K562 (cell line): Measurements from ENCODE around the gene ABCC1. TPM values are rescaled to one million over a fixed set of nuclear protein-coding genes. Genes with fewer than 3 reads are reported as not detected.
A peak's percentile ranks its signal among the peaks of the same experiment; 100 is the strongest.

Experiments
- ATAC-seq: fragments of 200-7000 bp; cut with Tn5 transposase; 3 replicates; pipeline ENCODE4 v1.9.1; 2020; ENCODE audit warnings: moderate library complexity
- BruUV-seq: library from RNA; stranded (reverse); fragments of 400-500 nt; replicated peaks from 2 replicates; lab custom pipeline; 2021; lab: Mats Ljungman, UMichigan
- CTCF ChIA-PET: fragments of 300-600 bp; formaldehyde crosslinking; extraction: SDS; loops from one replicate; lab custom pipeline; 2021; ENCODE audit warnings: low intra/inter-chr PET ratio; lab: Yijun Ruan, JAX
- POLR2A ChIA-PET: fragments of 300-600, 350-650 bp; sonication (Branson Sonifier 250); formaldehyde crosslinking; extraction: SDS; loops from one replicate; lab custom pipeline; 2021; ENCODE audit warnings: antibody characterized with exemption, inconsistent platforms; lab: Yijun Ruan, JAX
- DNase-seq, 4 experiments: peaks; one replicate each; pipeline versions ENCODE4 v3.0.0 to v3.0.0-alpha.2; 2011 to 2018; ENCODE audit warnings: low spot score in 3 of 4, mixed read lengths in 3 of 4; ENCODE audit errors: extremely low read depth in 1 of 4
- FAIRE-seq: peaks from 2 replicates; lab custom pipeline; 2011; peaks lifted over from hg19 to GRCh38; lab: Jason Lieb, UNC
- H2AFZ ChIP-seq: 2 replicates; pipeline ENCODE4 v1.6.0; 2011; ENCODE audit warnings: low read depth, low read length, control low read depth, inconsistent platforms
- H3K27ac ChIP-seq: fragments of 200-600 bp; 3 replicates; pipeline ENCODE4 v1.8.0; 2011; ENCODE audit warnings: low read depth, mild to moderate bottlenecking, control low read depth, inconsistent platforms, low read length, moderate library complexity, mixed read lengths; ENCODE audit errors: extremely low read depth
- H3K27me3 ChIP-seq, 2 experiments: fragments of 300-600 bp in 1 of 2; 2 replicates in 1 of 2; 3 replicates in 1 of 2; pipeline versions ENCODE4 v1.6.0 to v1.8.0; 2011; ENCODE audit warnings: inconsistent platforms in 2 of 2, low read length in 2 of 2, mild to moderate bottlenecking in 1 of 2, mixed read lengths in 1 of 2, moderate library complexity in 1 of 2; ENCODE audit not compliant: control insufficient read depth in 2 of 2, insufficient read depth in 2 of 2
- H3K36me3 ChIP-seq: fragments of 300-600 bp; 3 replicates; pipeline ENCODE4 v1.8.0; 2011; ENCODE audit warnings: mild to moderate bottlenecking, low read length, inconsistent platforms; ENCODE audit not compliant: control insufficient read depth, insufficient read depth
- H3K4me1 ChIP-seq, 2 experiments: fragments of 200-600 bp in 1 of 2; replicated peaks in 1 of 2; 2 replicates in 1 of 2; 3 replicates in 1 of 2; pipeline versions ENCODE4 v1.5.1 to v1.8.0; 2011; ENCODE audit warnings: inconsistent platforms in 2 of 2, low read length in 2 of 2, mild to moderate bottlenecking in 1 of 2, mixed read lengths in 1 of 2, moderate library complexity in 1 of 2; ENCODE audit not compliant: control insufficient read depth in 2 of 2, insufficient read depth in 2 of 2
- H3K4me2 ChIP-seq: 2 replicates; pipeline ENCODE4 v1.6.1; 2011; ENCODE audit warnings: low read length, control low read depth, inconsistent platforms, mixed read lengths; ENCODE audit not compliant: insufficient read depth
- H3K4me3 ChIP-seq: fragments of 200-600 bp; sonication (generic), shearing (Covaris generic); 2 replicates; pipeline ENCODE4 v1.5.1; 2016; ENCODE audit warnings: control low read depth, inconsistent platforms
- H3K79me2 ChIP-seq: fragments of 200-600 bp; 3 replicates; pipeline ENCODE4 v1.8.0; 2011; ENCODE audit warnings: low read length, inconsistent platforms; ENCODE audit not compliant: control insufficient read depth, insufficient read depth
- H3K9ac ChIP-seq, 2 experiments: 2 replicates each; pipeline versions ENCODE4 v1.6.0 to v1.6.1; 2011; ENCODE audit warnings: low read depth in 2 of 2, low read length in 2 of 2, control low read depth in 1 of 2, inconsistent platforms in 1 of 2, mild to moderate bottlenecking in 1 of 2, mixed read lengths in 1 of 2; ENCODE audit not compliant: insufficient read depth in 1 of 2
- H3K9me1 ChIP-seq: one replicate; pipeline ENCODE4 v1.6.0; 2011; ENCODE audit warnings: inconsistent platforms, mild to moderate bottlenecking, low read length, moderate library complexity; ENCODE audit not compliant: control insufficient read depth, insufficient read depth
- H3K9me3 ChIP-seq: replicated peaks from 2 replicates; pipeline ENCODE4 v1.5.1; 2011; ENCODE audit warnings: low read depth, low read length, inconsistent platforms; ENCODE audit not compliant: control insufficient read depth, insufficient read depth
- H4K20me1 ChIP-seq: replicated peaks from 2 replicates; pipeline ENCODE4 v1.6.1; 2011; ENCODE audit warnings: low read length, inconsistent platforms, mixed read lengths; ENCODE audit not compliant: control insufficient read depth, insufficient read depth
- ELF4 ChIP-seq: fragments of 450-650 bp; formaldehyde crosslinking; IDR thresholded peaks from 2 replicates; pipeline ENCODE4 v1.4.0; 2022; ENCODE audit warnings: missing genetic modification characterization
- NFE2 ChIP-seq: IDR thresholded peaks from 2 replicates; pipeline ENCODE4 v1.6.1; 2014; ENCODE audit warnings: antibody characterized with exemption, low read depth
- RBM25 ChIP-seq: fragments of 200-400 bp; formaldehyde crosslinking; IDR thresholded peaks from 2 replicates; pipeline ENCODE4 v1.6.1; 2018; ENCODE audit warnings: low read length, low read depth, moderate library complexity; ENCODE audit not compliant: severe bottlenecking
- SRSF7 ChIP-seq: fragments of 200-400 bp; formaldehyde crosslinking; optimal IDR thresholded peaks from 2 replicates; pipeline ENCODE3; 2017; ENCODE audit warnings: mild to moderate bottlenecking, low read depth, low read length
- TCF3 ChIP-seq: sonication (generic); formaldehyde crosslinking; IDR thresholded peaks from 2 replicates; pipeline ENCODE4 v1.4.0; 2020; ENCODE audit warnings: mild to moderate bottlenecking, missing genetic modification reagents
- ZNF121 ChIP-seq: sonication (generic); formaldehyde crosslinking; conservative IDR thresholded peaks from 2 replicates; pipeline ENCODE4 v1.8.0; 2022; ENCODE audit warnings: missing genetic modification reagents
- ZNF174 ChIP-seq: fragments of 250-450 bp; sonication (Bioruptor Pico); IDR thresholded peaks from 2 replicates; pipeline ENCODE4 v1.4.0; 2020; ENCODE audit warnings: mild to moderate bottlenecking
- ZNF184 ChIP-seq: sonication (generic); formaldehyde crosslinking; IDR thresholded peaks from 2 replicates; pipeline ENCODE4 v1.5.0; 2020; ENCODE audit warnings: missing genetic modification reagents
- ZNF41 ChIP-seq: fragments of 250-450 bp; sonication (Bioruptor Pico); conservative IDR thresholded peaks from 2 replicates; pipeline ENCODE4 v1.4.0; 2020; ENCODE audit warnings: mild to moderate bottlenecking
- ZNF507 ChIP-seq: conservative IDR thresholded peaks from 2 replicates; pipeline ENCODE4 v1.6.1; 2017; ENCODE audit warnings: missing genetic modification characterization, missing compliant biosample characterization
- WGBS: fragments of 100-300 bp; shearing (Covaris generic); methylation state at CpG from one replicate; pipeline ENCODE4 v1.1.6; 2016; ENCODE audit warnings: low coverage, mixed read lengths; ENCODE audit not compliant: insufficient coverage; ENCODE audit errors: missing lambda C conversion rate; 5-methylcytosine and 5-hydroxymethylcytosine counted together
- in situ Hi-C: fragments of 300-500 bp; cut with MboI; formaldehyde crosslinking; loops from 4 replicates; pipeline ENCODE4 v1.15.0; 2018; ENCODE audit warnings: inconsistent platforms, mixed read lengths
- intact Hi-C: fragments of 100-400 bp; cut with micrococcal nuclease; formaldehyde crosslinking; loops from 2 replicates; pipeline ENCODE4 v1.14.2; 2022
- polyA plus RNA-seq, 8 experiments: library from polyadenylated mRNA; depleted of rRNA in 4 of 8; stranded (reverse) in 5 of 8; unstranded in 3 of 8; fragments of >200 nt; fragmentation: Nextera tagmentation in 2 of 8; fragmentation: Illumina TruSeq in 1 of 8; extraction: Ambion mirVana in 2 of 8; extraction: Trizol in 1 of 8; gene quantifications; 2 replicates each; pipeline versions ENCODE4 v1.2.1 to v1.2.3, GENCODE V29; 2011 to 2014; ENCODE audit warnings: inconsistent platforms in 1 of 8, missing spikeins in 1 of 8
- total RNA-seq, 7 experiments: library from RNA; depleted of rRNA in 6 of 7; stranded (reverse); fragments of >200 nt in 6 of 7; fragmentation: Illumina TruSeq in 2 of 7; extraction: Trizol in 2 of 7; gene quantifications; 2 replicates each; pipeline versions ENCODE4 v1.2.1 to v1.2.3, GENCODE V29; 2011 to 2021; ENCODE audit warnings: low replicate concordance in 1 of 7
- TF ChIP-seq, protein P1 (sequence below): fragments of 250-450 bp; sonication (Bioruptor Pico); IDR thresholded peaks from 2 replicates; pipeline ENCODE4 v1.9.0; 2021; ENCODE audit warnings: mild to moderate bottlenecking, inconsistent platforms
- TF ChIP-seq, protein P2 (sequence below), 2 experiments: fragments of 450-650 bp in 1 of 2; sonication (generic) in 1 of 2; formaldehyde crosslinking in 1 of 2; IDR thresholded peaks; 2 replicates each; pipeline versions ENCODE4 v1.7.1 to v1.9.0; 2016 to 2022; ENCODE audit warnings: inconsistent platforms in 1 of 2, mild to moderate bottlenecking in 1 of 2, missing genetic modification reagents in 1 of 2

The ABCC1 gene
- total and polyA plus RNA-seq, 9 of the 15 experiments (the other 6 are each of a cell fraction or from before 2014, with no cell fraction given) = 3.9 to 41.6 (median 10.0) TPM

DNA sequence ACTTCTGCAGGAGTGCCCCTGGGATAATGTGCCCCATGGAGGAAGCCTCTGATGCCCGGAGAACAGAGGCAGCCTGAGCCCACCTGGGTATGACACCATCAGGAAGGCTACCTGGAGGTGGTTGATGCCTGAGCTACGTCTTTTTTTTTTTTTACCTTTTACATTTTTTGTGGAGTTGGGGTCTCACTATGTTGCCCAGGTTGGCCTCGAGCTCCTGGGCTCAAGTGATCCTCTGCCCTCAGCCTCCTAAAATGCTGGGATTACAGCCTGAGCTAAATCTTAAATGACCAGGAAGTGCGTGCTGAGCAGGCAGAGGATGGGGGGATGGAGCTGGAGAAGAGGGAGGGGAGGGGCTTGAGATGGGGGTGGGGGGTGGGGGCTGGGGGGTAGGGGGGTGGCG lies 241.1 kb downstream of the ABCC1 start:
- no peak overlapping the region for H2AFZ ChIP-seq
- no peak for FAIRE-seq
- no peak for ATAC-seq
- H3K9ac ChIP-seq = no peak overlapping the region
- H3K79me2 ChIP-seq = no peaks in the 10 kb centered on the region
- peaks cover 8 to 16% of the 10 kb centered on the region in 2 experiments; a peak in 4 of 5 replicates for H3K4me1 ChIP-seq
- BruUV-seq = no TSS peak
- no peaks in the 10 kb centered on the region; a peak in 2 of 5 replicates for H3K27me3 ChIP-seq
- ChIA-PET POLR2A (no interaction called here), CTCF (no interaction called here)
- H4K20me1 ChIP-seq = 0 out of 2 replicates have a peak, but pooled peaks cover 4% of the 10 kb centered on the region
- no peak overlapping the region for H3K4me3 ChIP-seq
- in situ Hi-C loops = loop anchor here (5.0 kb wide), 1 partner anchor 413 kb away; no protein-coding TSS in a partner anchor
- intact Hi-C loops = loop anchor here (5.0 kb wide), 1 partner anchor 423 kb away; no protein-coding TSS in a partner anchor
- no peaks in the 10 kb centered on the region for H3K36me3 ChIP-seq
- DNase-seq = peak in 1 of 4 experiments; percentile 14
- WGBS = 25% methylated on average over 4 of the region's 5 CpGs
- no peaks in the 10 kb centered on the region for H3K9me3 ChIP-seq
- H3K27ac ChIP-seq = no peak overlapping the region
- H3K9me1 ChIP-seq = no peaks in the 10 kb centered on the region
- no peak overlapping the region for H3K4me2 ChIP-seq
- no peak for TF ChIP-seq ZNF174 (CRISPR knock-in tag)
- peak; percentile 81 for TF ChIP-seq ZNF121 (CRISPR knock-in tag)
- peak; percentile 68 for TF ChIP-seq ZNF507
- peak; percentile 5 for TF ChIP-seq RBM25
- TF ChIP-seq ELF4 = no peak
- TF ChIP-seq, protein P1, sequence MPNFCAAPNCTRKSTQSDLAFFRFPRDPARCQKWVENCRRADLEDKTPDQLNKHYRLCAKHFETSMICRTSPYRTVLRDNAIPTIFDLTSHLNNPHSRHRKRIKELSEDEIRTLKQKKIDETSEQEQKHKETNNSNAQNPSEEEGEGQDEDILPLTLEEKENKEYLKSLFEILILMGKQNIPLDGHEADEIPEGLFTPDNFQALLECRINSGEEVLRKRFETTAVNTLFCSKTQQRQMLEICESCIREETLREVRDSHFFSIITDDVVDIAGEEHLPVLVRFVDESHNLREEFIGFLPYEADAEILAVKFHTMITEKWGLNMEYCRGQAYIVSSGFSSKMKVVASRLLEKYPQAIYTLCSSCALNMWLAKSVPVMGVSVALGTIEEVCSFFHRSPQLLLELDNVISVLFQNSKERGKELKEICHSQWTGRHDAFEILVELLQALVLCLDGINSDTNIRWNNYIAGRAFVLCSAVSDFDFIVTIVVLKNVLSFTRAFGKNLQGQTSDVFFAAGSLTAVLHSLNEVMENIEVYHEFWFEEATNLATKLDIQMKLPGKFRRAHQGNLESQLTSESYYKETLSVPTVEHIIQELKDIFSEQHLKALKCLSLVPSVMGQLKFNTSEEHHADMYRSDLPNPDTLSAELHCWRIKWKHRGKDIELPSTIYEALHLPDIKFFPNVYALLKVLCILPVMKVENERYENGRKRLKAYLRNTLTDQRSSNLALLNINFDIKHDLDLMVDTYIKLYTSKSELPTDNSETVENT = no peak
- TF ChIP-seq SRSF7 = no peak
- TF ChIP-seq TCF3 (CRISPR knock-in tag) = no peak
- TF ChIP-seq ZNF184 = no peak
- TF ChIP-seq, protein P2, sequence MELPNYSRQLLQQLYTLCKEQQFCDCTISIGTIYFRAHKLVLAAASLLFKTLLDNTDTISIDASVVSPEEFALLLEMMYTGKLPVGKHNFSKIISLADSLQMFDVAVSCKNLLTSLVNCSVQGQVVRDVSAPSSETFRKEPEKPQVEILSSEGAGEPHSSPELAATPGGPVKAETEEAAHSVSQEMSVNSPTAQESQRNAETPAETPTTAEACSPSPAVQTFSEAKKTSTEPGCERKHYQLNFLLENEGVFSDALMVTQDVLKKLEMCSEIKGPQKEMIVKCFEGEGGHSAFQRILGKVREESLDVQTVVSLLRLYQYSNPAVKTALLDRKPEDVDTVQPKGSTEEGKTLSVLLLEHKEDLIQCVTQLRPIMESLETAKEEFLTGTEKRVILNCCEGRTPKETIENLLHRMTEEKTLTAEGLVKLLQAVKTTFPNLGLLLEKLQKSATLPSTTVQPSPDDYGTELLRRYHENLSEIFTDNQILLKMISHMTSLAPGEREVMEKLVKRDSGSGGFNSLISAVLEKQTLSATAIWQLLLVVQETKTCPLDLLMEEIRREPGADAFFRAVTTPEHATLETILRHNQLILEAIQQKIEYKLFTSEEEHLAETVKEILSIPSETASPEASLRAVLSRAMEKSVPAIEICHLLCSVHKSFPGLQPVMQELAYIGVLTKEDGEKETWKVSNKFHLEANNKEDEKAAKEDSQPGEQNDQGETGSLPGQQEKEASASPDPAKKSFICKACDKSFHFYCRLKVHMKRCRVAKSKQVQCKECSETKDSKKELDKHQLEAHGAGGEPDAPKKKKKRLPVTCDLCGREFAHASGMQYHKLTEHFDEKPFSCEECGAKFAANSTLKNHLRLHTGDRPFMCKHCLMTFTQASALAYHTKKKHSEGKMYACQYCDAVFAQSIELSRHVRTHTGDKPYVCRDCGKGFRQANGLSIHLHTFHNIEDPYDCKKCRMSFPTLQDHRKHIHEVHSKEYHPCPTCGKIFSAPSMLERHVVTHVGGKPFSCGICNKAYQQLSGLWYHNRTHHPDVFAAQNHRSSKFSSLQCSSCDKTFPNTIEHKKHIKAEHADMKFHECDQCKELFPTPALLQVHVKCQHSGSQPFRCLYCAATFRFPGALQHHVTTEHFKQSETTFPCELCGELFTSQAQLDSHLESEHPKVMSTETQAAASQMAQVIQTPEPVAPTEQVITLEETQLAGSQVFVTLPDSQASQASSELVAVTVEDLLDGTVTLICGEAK (IDR thresholded peaks at IDR 0.05) = no peak
- TF ChIP-seq, protein P2 (CRISPR knock-in tag; IDR thresholded peaks at IDR 0.05) = no peak
- TF ChIP-seq ZNF41 = no peak
- no peak for TF ChIP-seq NFE2
